Activated CD8-positive, alpha-beta memory T cell treated with anti-CD3 and anti-CD28 coated beads, Interleukin-2, amount 50 U/mL, for 24 hours (primary cell): ENCODE data around the gene ARHGDIG.
"Not testable (repeated sequence)": the region's sequence is repeated elsewhere in the genome, so short reads cannot be mapped to it uniquely, and the experiment has no call there.

Experiments
- DNase-seq: peaks from one replicate; pipeline ENCODE4 v3.0.0-alpha.2; 2020; ENCODE audit errors: extremely low read depth

Gene ARHGDIG

DNA sequence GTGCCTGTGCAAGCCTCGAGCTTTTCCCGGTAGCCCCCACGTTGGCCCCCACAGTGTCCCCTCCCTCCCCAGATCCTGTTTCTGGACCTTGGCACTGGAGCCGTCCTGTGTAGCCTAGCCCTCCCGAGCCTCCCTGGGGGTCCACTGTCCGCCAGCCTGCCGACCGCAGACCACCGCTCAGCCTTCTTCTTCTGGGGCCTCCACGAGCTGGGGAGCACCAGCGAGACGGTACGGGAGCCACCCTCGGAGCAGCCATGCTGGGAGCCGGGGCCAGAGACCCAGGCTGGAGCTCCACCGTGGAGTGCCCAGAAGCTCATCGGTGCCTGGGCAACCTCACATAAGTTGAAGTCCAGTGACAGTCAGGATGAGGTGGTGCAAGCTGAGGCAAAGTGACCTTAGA lies 16.4 kb upstream of the ARHGDIG start:
- no peak for DNase-seq

- DNase-seq, result no peak
Observed at GRCh38 chr16:264440-264951, 15.9 kb upstream of the ARHGDIG start.

DNA sequence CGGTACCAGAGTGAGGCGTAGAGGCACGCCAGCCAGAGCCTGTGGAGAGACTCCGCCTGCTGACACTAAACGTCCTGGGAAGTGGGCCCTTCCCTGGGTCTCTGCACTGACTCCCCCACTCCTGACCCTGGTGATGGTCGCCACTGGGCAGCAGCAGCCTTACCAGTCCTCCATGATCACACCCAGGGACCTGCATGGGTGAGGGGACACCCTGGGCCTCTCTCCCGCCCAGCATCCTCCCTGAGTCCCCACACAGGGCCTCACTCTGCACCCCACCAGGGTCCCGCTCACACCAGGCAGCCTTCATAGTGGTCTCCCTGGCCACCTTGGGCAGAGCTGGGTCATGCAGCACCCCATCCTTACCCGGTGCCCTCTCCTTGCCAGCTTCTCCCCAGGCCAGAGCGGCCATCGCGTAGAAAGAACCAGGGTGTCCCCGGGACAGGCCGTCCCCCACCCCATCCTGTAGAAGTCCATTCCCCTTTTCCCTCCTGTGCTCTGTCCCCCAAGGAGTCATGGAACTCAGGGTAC lies 15.3 kb upstream of the ARHGDIG start:
- DNase-seq, result no peak

GRCh38 chr16:265711-266110 lies 14.7 kb upstream of the ARHGDIG start:
- no peak for DNase-seq

GRCh38 chr16:266258-267164 lies 13.9 kb upstream of the ARHGDIG start:
- DNase-seq, result no peak

DNA sequence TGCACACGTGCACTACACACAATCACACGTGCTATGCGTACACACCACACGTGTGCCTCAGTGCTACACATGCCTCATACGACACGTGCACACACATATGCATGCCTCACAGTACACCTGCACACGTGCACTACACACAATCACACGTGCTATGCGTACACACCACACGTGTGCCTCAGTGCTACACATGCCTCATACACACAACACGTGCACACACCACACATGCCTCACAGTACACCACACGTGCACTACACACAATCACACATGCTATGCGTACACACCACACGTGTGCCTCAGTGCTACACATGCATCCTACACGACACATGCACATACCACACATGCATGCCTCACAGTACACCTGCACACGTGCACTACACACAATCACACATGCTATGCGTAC lies 12.8 kb upstream of the ARHGDIG start:
- DNase-seq, result not testable (repeated sequence)

DNA sequence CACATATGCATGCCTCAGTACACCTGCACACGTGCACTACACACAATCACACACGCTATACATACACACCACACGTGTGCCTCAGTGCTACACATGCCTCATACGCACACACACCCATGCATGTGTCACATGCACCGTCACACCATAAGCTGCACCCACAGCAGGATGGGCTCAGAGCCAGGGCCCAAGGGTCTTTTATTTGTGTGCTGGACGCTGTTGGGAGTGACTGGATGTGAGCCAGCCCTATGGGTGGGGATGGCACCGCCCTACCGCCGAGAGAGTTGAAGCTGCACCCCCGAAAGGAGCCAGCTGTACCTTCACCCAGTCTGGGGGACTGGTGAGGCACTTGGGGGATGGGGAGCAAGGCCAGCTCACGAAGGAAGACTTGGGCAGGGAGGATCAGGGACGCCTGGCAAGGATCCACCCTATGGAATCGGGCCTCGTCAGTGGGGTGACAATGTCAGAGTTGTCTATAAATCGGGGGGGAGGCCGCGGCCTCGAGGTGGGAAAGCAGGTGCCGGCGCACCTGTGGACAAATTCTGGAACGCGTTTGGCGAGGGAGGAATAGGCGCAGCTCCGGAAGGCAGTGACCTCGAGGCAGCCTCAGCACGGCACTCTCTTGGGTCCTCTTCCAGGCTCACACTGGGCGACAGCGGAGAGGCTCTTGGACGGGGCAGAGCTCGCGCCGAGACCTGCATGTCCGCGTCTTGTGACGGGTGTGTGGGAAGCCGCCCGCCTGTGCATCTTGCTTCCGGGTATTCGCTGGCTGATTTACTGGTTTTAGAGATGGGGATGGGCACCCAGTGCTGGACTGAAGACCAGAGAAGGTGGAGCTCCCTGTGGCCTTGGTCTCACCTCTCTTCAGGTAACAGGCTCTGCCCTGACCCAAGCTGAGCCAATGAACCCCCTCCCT lies 12.0 kb upstream of the ARHGDIG start:
- DNase-seq, result no peak

DNA sequence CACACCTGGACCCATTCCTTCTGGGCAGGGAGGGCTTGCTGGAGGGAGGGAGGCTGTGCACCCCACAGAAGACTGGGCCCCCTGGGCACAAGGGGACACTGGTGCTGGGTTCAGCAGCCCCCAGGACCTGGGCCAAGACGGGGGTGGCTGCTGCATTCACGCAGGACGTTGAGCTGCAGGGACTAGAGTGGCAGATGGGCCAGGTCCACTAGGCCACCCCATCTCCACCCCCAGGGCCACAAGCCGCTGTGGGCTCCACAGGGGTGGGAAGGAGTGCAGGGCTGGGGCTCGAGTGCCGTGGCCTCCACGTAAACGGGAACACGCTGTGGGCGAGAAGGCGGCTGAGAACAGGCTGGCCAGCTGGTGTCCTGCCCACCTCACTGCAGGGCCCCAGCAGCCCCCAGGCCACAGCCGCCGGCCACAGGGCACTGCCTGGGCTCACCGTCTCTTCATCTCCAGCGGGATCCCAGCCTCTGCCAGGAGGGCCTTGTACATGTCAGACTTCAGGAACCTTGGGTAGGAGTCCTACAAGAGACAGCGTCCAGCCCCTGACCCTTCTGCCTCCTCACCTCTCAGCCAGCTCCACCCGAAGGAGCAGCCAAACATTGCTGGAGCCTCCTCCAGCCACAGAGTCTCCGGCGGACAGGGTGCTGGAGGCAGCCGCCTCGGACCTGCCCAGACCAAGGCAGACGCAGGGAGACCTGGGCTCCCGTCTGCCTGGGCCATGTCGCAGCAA lies 11.2 kb upstream of the ARHGDIG start:
- no peak for DNase-seq

DNA sequence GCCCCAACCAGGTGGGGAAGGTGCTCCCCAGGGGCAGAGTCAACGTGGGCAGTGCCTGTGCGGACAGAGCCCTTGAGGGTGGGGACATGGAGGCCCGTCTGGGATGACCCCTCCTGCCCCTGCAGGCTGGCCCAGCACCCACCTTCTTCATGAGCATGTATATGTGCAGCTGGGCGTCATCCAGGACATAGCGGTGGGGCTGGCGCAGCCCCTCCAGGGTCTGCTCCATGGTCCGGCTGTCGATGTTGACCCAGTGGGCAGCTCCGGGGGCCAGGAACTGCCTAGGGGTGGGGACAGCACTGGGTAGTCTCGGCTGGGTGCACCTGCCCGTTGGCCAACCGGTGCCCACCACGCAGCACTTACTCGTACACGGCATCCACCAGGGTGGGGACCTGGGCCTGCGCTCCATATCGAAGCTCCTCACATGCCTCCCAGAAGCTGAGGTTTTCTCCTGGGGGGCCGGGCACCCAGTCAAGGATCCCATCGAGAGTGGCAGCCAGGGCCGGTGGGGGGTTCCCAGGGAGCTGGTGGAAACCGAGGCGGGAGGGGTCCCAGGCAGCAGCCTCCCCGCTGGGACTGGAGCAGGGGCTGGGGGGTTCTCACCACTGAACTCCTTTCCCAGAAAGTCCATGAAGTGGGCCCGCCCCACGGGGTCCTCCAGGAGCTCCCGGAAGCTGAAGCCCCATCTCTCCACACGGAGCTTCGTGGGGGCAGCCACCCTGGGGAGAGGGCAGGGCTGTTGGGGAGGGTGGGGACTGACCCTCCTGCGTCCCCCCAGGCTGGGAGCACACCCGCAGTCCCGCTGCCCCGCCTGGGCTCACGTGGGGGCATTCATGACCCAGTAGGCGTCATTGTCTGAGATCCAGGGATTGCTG lies 9.8 kb upstream of the ARHGDIG start:
- DNase-seq, result no peak

DNA sequence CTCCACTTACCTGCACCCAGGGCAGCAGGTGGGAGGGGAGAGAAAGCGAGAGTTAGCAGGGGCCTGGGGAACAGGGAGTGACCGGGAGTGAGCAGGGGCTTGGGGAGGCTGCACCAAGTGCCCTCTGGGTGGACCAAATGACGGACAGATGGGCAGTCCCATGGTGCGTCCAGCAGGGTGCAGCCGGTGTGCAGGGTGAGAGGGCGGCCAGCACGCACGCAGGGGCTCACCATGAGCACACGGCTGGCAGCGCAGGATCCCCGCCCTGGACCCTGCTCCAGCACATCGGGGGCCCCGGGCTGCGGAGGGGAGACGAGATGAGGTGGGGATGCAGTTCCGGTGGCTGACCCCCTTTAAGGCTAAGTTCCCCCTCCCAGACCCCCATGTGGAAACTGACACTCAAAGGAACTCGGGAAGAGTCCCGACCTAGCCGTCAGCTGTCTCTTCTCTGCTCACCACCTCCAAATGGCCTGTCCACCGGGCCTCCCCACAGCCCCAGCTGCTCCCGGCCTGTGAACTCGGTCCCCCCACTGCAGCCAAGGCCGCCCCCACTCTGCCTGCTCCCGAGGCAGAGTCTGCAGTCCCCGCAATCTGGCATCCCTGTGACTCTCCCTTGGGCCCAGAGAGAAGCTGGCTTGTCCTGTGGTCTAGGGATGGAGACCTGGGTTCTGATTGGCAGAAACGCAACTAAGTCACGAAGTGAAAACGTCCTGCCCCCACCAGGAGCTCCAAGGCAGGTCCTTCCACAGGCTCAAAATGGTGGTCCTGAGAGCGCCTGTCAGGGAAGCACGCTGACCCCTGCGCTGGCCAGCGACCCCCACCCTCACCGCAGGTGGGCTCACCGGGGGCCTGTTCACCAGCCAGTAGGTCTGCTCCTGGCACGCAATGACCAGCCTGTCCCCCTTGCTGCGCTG lies 7.5 kb upstream of the ARHGDIG start:
- no peak for DNase-seq

- DNase-seq, result no peak
Observed at GRCh38 chr16:273547-274421, 6.6 kb upstream of the ARHGDIG start.

- no peak for DNase-seq
Observed at GRCh38 chr16:275041-275641, 5.2 kb upstream of the ARHGDIG start.

- DNase-seq, result no peak
Observed at GRCh38 chr16:275786-276232, 4.6 kb upstream of the ARHGDIG start, which contains the start of gene RGS11. TSS of gene RGS11 (minus strand) at chr16:275944. CDS start at chr16:275911, 33 bp downstream.

DNA sequence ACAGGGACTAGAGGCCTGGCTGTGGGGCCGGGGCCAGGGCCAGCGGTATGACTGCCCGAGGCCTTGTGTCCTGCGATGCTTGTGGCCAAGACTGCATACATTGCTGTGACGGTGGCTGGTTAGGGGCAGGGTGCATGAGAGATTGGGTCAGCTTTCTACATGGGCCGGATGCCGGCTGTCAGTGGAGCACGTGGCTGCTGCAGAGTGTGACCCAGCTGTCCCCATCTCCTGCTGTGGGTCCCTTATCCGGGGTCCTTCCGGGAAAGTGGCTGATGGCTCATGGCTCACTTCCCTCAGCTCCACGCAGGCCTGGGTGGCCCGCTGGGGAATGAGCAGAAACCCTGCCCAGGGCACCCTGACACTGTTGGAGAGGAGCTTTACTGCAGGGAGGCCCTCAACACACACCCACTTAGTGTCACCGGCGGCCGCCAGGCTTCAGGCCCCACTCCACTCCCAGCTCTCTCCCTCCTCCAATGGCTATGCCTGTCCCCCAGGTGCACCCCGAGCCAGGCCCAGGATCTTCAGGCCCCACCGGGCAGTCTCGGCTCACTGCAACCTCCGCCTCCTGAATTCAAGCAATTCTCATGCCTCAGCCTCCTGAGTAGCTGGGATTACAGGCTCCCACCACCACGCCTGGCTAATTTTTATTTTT lies 3.8 kb upstream of the ARHGDIG start:
- DNase-seq, result no peak

DNA sequence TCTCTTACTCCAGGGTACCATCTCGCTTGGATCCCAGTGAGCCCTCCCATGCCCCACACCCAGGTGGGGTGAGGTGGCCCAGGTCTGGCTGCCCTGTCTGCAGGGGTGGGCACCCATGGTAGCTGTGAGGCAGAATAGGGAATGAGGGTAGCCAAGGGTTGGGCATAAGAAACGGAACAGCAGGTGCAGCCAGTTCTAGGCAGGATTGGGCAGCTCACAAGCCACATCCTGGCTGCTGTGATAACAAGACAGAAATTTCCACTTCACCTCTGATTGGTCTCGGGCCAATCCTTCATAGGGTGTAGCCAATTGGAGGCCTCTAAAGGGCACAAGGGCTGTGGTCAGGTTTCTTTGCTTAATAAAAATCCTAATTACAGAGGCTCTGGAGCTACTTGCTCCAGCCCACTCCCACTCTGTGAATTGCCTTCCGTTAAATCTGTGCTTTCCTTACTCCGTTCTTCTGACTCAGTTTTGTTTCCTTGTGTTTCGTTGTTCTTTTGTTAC lies 1.5 kb upstream of the ARHGDIG start:
- no peak for DNase-seq

- DNase-seq, result no peak
Observed at GRCh38 chr16:279531-279930, 860 bp upstream of the ARHGDIG start.

- no peak for DNase-seq
Observed at GRCh38 chr16:280005-280460, 358 bp upstream of the ARHGDIG start.
